Activated gamma-delta T cell (primary cell): ENCODE measurements around the gene LSAMP.

ENCODE experiments used
- DNase-seq: peaks from one replicate; lab custom pipeline; 2025; lab: John Stamatoyannopoulos, UW

Gene LSAMP

GRCh38 chr3:115839246-115839645 is 606.0 kb downstream of the LSAMP start:
- no peak for DNase-seq

GRCh38 chr3:115838786-115839185 is 606.5 kb downstream of the LSAMP start:
- no peak for DNase-seq

- no peak for DNase-seq
These were observed 608.3 kb downstream of the LSAMP start for GRCh38 chr3:115836944-115837343.

DNA sequence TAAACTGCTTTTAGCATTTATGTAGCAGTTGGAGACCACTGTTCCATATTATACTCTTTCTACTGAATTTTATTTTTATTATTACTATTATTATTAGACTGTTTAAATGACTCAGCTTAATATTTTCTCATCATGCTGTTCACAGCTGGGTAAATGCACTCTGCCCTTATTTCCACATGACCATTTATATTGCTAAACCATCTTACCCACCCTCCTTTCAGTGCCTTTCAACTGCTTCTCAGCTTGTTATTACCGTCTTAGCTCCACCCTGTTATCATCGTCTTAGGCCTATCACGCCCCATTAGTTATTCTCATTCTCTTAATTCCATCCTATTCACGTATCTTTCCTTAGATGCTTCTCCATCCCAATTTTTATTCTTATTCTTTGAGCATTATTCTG is 609.3 kb downstream of the LSAMP start:
- no peak for DNase-seq

DNA sequence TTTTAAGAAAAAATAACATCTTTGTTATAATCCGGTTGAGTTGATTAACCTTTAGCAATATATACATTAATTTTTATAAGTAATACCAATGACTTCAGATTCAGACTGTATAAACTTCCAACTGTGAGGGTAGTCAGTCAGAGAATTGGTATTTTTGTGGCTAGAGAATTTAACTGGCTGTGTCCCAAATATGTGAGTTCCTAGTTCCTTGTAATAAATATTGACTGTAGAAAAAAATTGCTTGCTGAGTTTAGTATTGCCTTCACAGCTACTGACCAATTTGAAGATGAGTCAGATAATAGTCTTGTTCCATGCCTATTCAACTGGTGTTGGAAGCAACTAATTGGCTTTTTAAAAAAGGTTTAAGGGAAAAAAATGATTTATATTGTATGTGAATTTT is 611.2 kb downstream of the LSAMP start:
- no peak for DNase-seq

DNA sequence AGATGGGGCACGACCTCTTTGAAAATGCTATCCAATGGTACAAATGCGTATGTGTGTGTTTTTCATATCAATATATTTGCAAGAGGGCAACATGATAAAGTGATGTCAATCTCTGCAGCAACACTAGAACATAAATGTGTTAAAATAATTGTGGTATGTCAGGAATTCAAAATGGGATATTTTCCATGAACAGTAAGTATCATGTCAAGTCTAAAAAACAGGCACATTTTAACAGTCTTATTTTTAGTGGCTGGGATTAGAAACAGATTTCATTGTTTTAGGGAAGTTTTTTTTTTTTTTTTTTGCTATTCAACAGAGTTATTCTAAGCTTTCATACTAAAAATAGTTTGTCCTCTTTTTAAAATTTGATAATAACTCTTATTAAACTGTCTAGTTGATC is 612.2 kb downstream of the LSAMP start:
- DNase-seq, result no peak

DNA sequence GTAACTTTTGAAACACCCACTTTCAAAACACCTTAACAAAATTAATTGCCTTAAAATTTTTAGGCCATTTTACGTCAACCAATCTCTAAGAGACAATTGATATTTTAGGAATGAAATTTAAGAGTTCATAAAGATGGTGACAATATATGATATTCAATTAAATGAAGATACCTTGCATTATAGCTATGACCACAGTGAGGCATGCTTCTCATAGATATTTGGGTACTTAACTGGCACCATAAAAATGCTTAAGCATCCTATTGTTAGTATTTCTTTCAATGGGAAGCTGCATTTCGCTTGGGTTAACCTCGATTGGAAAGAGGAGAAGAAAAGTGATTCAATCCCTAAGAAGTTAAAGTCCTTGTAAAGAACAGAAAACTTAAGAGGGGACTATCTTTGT is 613.0 kb downstream of the LSAMP start:
- no peak for DNase-seq

DNA sequence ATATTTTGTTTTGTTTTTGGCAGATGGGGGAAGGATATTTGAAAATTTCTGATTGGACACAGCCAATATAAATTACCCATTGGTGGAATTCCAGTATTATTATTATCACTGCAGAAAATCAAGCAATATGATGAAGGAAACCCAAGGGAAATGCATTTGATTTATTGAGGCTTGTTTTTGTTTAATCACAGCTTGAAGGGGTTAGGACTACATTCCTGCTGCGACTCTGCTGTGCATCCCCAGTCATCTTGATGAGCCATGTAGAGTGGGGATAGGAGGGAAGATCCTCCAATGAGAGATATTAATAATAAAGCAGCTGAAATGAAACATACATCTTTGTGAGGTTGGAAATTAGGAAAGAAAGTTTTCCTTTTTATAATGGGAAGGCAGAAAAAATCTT is 613.4 kb downstream of the LSAMP start:
- DNase-seq, result no peak

GRCh38 chr3:115830764-115831395 is 614.4 kb downstream of the LSAMP start:
- DNase-seq, result no peak

GRCh38 chr3:115828401-115828800 is 616.9 kb downstream of the LSAMP start:
- no peak for DNase-seq

DNA sequence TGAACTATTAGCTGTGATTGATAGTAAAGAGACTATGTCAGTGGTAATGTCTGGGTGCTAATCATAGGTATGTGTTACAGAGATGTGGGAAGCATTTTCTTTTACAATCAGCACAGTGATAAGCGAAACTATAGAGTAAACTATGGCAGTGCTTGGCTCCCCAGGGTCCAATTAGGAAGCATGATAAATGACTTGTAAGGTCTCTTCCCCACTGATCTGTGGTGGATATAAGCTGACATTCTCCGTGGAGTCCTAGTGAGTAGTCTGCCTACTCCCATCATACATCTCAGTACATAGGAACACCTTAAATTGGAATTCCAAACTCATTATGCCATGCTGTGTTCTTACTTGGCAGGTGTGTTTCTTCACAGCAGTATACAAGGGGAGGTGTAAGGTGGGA is 617.8 kb downstream of the LSAMP start:
- no peak for DNase-seq

DNA sequence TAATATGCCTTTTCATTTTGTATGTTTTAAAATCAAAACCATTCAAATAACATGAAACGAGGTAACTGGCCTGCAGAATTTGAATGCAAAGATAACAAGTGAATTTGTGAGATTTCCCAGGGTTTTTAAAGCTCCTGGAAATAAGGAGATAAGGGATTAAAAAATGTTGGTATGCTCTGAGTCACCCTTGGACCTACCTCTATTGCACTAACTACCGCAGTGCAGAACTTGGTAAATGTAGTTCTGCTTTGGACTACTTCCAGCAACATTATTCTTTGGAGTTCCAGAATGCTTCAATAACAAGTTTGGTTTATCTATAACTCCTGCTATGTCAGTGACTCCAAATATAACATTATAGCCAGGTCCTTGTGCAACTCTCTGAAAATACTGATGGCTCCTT is 620.2 kb downstream of the LSAMP start:
- no peak for DNase-seq

- DNase-seq, result no peak
These were observed 622.2 kb downstream of the LSAMP start for GRCh38 chr3:115823083-115823482.

DNA sequence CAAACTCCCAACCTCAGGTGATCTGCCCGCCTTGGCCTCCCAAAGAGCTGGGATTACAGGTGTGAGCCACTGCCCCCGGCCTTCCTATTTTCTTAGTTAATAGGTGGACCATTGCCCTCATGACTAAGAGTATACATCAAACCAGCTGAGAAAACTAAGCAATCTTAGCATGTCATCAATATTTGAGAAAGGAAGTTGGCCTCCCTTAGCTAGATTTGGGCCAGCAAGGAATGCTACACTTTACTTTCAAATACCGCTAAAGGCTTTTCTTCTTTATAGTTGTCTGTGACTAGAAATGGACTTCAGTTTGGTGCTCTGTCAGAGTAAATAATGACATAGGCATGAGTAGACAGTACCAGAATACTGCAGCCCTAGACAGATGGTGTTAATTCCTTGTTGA is 622.7 kb downstream of the LSAMP start:
- no peak for DNase-seq

DNA sequence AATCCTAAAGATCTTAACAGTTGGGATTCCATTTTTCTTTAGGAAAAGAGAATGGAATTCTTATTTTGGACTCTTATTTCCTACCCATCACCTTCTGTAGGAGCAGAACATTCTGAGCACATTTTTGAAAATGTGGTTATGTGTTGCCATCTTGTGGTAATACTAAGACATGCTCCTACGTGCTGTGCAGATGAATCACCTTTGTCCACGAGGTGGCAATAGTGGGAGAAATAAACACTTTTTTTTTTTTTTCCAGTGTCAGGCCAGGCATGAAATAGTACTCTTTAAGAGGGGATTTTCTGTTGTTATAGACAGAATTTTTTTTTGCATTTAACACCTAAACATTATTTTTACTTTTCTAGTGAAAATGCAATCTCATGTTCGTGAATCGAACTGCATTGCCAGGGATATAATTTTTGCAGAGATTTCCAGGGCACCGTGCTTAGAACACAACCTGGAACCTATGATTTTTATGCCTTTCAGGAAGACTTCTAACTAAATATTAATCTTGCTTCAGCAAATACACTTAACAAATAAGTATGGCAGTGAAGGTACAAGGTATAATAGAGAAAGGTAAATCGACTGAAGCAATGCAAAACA is 625.4 kb downstream of the LSAMP start:
- DNase-seq, result no peak

- DNase-seq, result no peak
These were observed 630.4 kb downstream of the LSAMP start for GRCh38 chr3:115814778-115815380.

DNA sequence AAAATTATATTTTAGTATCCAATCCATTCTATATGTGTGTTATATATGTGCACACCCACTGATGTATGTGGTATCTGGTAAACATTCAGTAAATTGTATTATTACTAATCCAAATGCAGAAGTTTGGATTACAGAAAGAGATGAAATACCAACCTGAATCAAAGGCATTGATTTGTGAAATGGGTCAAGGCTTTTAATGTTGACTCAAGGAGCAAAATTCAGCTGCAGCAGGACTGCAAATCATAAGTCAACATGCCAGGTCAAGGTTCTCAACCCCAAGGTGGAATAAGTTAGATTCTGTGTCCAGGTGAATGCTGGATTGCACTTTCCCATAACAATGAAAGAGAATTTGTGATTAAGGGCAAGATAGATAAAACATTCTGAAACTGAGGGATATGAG is 631.3 kb downstream of the LSAMP start:
- no peak for DNase-seq

DNA sequence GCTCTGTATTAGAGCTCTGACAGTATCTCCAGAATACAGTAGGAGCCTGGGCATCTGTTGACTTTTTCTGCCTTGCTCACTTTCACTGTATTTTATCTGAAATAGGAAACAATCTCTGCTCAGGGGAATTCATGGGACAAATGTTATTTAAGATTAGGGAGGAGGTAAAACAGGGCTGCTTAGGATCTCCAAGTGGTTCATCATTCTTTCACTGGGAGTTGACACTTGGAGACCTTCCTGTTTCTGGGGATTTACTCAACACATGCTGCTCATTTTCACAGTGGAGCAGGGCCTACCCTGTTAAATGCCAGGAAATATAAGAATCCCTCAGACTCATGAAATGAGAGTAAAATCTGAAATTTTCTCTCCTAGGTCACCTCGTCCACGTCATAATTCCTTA is 636.5 kb downstream of the LSAMP start:
- no peak for DNase-seq

DNA sequence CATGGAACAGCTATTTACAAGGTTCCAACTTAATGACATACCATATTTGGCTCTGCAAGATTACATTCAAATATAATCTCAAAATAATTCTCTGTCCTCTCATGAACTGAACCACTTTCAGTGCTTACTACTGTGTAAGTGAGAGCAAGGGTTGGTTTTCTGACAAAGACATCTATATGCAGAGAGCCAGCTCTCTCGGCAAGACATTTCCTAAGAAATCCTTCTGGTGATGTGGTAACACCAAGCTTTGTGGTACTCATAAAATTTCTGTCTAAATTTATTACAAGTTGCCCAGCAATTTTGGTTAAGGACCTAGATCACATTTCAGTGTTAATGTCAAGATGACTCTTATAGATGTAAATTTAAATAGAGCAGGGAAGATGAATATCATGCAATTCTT is 637.0 kb downstream of the LSAMP start:
- no peak for DNase-seq

DNA sequence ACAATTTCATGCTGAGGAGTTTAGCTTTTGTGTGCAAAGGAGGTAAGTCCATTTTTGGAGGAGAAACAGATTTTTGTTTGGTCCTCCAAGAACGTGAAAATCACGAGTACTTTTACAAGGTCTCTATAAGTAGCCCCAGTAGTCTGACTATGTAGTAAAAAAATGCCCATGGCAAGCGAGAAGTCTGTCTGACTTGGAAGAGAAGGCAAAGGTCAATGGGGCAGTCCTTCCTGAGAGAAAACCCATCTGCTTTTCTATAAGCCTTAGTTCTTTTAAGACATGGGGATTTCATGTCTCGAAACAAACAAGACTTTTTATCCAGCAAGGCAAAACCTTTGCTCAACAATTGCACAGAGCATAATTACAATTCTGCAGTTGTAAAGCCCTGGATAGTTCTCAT is 638.8 kb downstream of the LSAMP start:
- DNase-seq, result no peak

DNA sequence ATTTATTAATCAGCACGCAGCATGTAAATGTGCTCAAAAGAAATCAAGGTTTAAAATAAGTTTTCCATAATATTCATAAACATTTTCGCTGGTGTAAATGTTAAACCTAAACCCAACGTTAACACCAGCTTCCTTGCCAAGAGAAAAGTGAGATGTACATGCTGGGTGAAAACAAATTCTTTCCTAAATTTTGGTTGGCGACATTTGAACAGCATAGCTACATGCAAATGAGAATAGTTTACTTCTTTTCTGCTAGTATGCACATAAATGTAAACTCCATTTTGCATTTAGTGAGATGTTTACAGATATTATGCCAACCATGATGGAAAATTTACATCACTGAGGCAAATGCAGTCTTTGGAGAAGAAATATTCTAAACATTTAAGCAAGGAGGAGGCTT is 639.8 kb downstream of the LSAMP start:
- no peak for DNase-seq

GRCh38 chr3:115804713-115805119 is 640.6 kb downstream of the LSAMP start:
- no peak for DNase-seq

GRCh38 chr3:115804200-115804599 is 641.1 kb downstream of the LSAMP start:
- DNase-seq, result no peak

- DNase-seq, result no peak
These were observed 641.6 kb downstream of the LSAMP start for GRCh38 chr3:115803661-115804060.
